ENCODE data around the gene ZNF138. TPM values are rescaled to one million over a fixed set of nuclear protein-coding genes. Genes with fewer than 3 reads are reported as not detected.

The ZNF138 gene
- total RNA-seq, 4 donors from 2014 or later = 24.3 to 61.3 (median 29.7) TPM

DNA sequence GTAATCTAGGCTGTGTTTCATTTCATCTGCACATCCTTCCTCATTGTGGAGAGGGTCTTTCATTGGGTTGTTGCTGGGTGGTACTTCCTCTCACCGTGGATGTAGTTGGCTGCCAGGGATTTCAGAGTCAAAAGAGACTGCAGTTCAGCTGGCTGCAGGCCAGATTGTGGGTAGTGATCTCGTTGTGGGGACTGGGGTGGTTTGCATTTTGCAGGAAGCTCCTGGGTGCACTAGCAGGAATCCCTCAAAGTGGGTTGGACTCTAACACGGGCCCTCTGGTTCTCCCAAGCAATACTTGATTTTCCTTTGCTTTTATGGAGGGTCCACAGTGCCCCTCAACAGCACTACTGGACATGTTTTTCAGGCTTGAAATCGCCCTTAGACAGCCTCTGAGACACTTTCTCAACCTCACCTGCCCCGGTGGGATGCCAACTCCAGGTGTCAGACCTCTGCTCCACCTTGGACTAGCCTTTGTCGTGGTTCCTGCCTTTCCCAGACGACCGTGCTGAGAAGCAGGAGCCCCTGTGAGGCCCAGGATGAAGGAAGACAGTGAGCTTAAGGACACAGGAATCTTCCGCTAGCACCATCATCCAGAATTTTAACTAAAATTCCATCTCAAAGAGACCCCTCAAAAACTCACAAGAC lies 85.0 kb downstream of the ZNF138 start:
- no peak for TF ChIP-seq POLR2AphosphoS5 (IDR thresholded peaks at IDR 0.05)
- TF ChIP-seq, protein P1, sequence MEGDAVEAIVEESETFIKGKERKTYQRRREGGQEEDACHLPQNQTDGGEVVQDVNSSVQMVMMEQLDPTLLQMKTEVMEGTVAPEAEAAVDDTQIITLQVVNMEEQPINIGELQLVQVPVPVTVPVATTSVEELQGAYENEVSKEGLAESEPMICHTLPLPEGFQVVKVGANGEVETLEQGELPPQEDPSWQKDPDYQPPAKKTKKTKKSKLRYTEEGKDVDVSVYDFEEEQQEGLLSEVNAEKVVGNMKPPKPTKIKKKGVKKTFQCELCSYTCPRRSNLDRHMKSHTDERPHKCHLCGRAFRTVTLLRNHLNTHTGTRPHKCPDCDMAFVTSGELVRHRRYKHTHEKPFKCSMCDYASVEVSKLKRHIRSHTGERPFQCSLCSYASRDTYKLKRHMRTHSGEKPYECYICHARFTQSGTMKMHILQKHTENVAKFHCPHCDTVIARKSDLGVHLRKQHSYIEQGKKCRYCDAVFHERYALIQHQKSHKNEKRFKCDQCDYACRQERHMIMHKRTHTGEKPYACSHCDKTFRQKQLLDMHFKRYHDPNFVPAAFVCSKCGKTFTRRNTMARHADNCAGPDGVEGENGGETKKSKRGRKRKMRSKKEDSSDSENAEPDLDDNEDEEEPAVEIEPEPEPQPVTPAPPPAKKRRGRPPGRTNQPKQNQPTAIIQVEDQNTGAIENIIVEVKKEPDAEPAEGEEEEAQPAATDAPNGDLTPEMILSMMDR (IDR thresholded peaks at IDR 0.05) = no peak
- TF ChIP-seq POLR2A (IDR thresholded peaks at IDR 0.05) = no peak
- TF ChIP-seq EP300 (IDR thresholded peaks at IDR 0.05) = no peak
- Histone ChIP-seq H3K4me1 (peaks cover 29% of the 10 kb centered on the region), H3K9me3 (no peaks in the 10 kb centered on the region), H3K27me3 (no peaks in the 10 kb centered on the region), H3K27ac (peak overlapping the region; percentile 4), H3K36me3 (no peaks in the 10 kb centered on the region), H3K4me3 (no peak overlapping the region)
- 65% methylated on average over 9 of the region's 9 CpGs for WGBS
- DNase-seq (ENCODE audit: low spot score in 2 of 2) = peak; percentile 46 to 54

- no peaks in the 10 kb centered on the region for H3K36me3 ChIP-seq
- peak; percentile 55 to 73 for DNase-seq (ENCODE audit: low spot score in 2 of 2)
- WGBS = over 99% methylated on average over 12 of the region's 17 CpGs
Observed at GRCh38 chr7:64879800-64880199, 85.6 kb downstream of the ZNF138 start.

GRCh38 chr7:64880322-64881297 lies 86.4 kb downstream of the ZNF138 start:
- no peak for TF ChIP-seq EP300 (IDR thresholded peaks at IDR 0.05)
- no peak for TF ChIP-seq POLR2A (IDR thresholded peaks at IDR 0.05)
- TF ChIP-seq, protein P1 (IDR thresholded peaks at IDR 0.05) = no peak
- no peak for TF ChIP-seq POLR2AphosphoS5 (IDR thresholded peaks at IDR 0.05)
- Histone ChIP-seq H3K27me3 (no peaks in the 10 kb centered on the region), H3K9me3 (no peaks in the 10 kb centered on the region), H3K36me3 (no peaks in the 10 kb centered on the region), H3K4me3 (no peak overlapping the region), H3K4me1 (peaks cover 33% of the 10 kb centered on the region), H3K27ac (no peak overlapping the region)
- WGBS = 96% methylated on average over 35 of the region's 38 CpGs
- DNase-seq (ENCODE audit: low spot score in 2 of 2) = peak; percentile 53 to 65

More at GRCh38 chr7:64879800-64880199, 85.6 kb downstream of the ZNF138 start:
- H3K4me1 ChIP-seq = peaks cover 32% of the 10 kb centered on the region
- no peak overlapping the region for H3K4me3 ChIP-seq
- no peak overlapping the region for H3K27ac ChIP-seq
- TF ChIP-seq POLR2A (IDR thresholded peaks at IDR 0.05) = no peak
- no peak for TF ChIP-seq POLR2AphosphoS5 (IDR thresholded peaks at IDR 0.05)
- TF ChIP-seq, protein P1 (IDR thresholded peaks at IDR 0.05) = no peak
- TF ChIP-seq EP300 (IDR thresholded peaks at IDR 0.05) = no peak
- no peaks in the 10 kb centered on the region for H3K9me3 ChIP-seq
- H3K27me3 ChIP-seq = no peaks in the 10 kb centered on the region

DNA sequence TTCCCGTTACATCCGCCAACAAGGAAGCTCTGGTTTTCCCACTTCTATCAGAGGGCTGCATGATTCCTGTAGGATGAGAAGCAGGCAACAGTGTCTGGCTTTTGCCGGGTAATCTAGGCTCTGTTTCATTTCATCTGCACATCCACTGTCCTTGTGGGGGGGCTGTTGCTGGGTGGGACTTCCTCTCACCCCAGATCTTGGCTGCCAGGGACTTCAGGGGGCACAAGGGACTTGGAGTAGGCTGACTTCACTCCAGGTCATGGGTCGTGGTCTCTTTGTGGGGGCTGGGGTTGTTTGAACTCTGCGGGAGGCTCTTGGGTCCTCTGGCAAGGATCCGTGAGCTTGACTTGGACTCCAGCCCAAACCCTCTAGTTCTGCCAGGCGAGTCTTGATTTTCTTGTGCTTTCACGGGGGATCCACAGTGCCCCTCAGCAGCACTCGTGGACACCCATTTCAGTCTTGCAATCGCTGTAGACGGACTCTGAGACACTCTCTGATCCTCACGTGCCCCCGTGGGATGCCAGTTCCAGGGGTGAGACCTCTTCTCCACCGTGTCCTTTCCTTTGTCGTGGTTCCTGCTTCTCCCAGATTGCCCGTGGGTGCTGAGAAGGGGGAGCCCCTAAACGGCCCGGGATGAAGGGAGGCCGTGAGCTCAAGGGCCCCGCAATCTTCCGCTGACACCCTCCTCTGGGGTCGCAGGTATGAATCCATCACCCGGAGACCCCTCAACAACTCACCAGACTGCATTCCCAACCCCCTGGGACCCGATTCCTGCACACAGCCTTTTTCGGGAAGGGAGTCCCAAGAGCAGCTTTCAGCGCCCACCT lies 87.4 kb downstream of the ZNF138 start:
- peak overlapping the region; percentile 63 for H3K4me3 ChIP-seq
- DNase-seq (ENCODE audit: low spot score in 2 of 2) = peak in 1 of 2 donors; percentile 65

More for the DNA sequence above, 87.4 kb downstream of the ZNF138 start:
- WGBS = 70% methylated on average over 23 of the region's 26 CpGs
- Histone ChIP-seq H3K27me3 (no peaks in the 10 kb centered on the region), H3K4me1 (peaks cover 32% of the 10 kb centered on the region), H3K36me3 (no peaks in the 10 kb centered on the region), H3K27ac (peak overlapping the region; percentile 85), H3K9me3 (no peaks in the 10 kb centered on the region)
- TF ChIP-seq POLR2AphosphoS5 (IDR thresholded peaks at IDR 0.05) (no peak), EP300 (IDR thresholded peaks at IDR 0.05) (no peak), POLR2A (IDR thresholded peaks at IDR 0.05) (no peak)
- TF ChIP-seq, protein P1 (IDR thresholded peaks at IDR 0.05) = no peak
